NCI-H82 (cell line): ENCODE data around the gene CPLANE1.
"Not testable (repeated sequence)": the region's sequence is repeated elsewhere in the genome, so short reads cannot be mapped to it uniquely, and the experiment has no call there.

ENCODE experiments used
- DNase-seq: peaks from one replicate; lab custom pipeline; 2025; lab: John Stamatoyannopoulos, UW

Gene CPLANE1

GRCh38 chr5:37208883-37209797 lies 40.0 kb downstream of the CPLANE1 start:
- DNase-seq = no peak

GRCh38 chr5:37207802-37208201 lies 41.4 kb downstream of the CPLANE1 start:
- DNase-seq = no peak

GRCh38 chr5:37206736-37207135 lies 42.4 kb downstream of the CPLANE1 start:
- no peak for DNase-seq

- no peak for DNase-seq
These were observed 50.3 kb downstream of the CPLANE1 start for GRCh38 chr5:37198842-37199241.

GRCh38 chr5:37198061-37198460 lies 51.1 kb downstream of the CPLANE1 start:
- DNase-seq = no peak

- no peak for DNase-seq
These were observed 51.7 kb downstream of the CPLANE1 start for GRCh38 chr5:37197340-37198050.

- no peak for DNase-seq
These were observed 58.6 kb downstream of the CPLANE1 start for GRCh38 chr5:37190592-37190991.

- no peak for DNase-seq
These were observed 59.8 kb downstream of the CPLANE1 start for GRCh38 chr5:37189355-37189754.

GRCh38 chr5:37187465-37187977 lies 61.7 kb downstream of the CPLANE1 start:
- DNase-seq = no peak

GRCh38 chr5:37184748-37185364 lies 64.3 kb downstream of the CPLANE1 start:
- no peak for DNase-seq

GRCh38 chr5:37182667-37183066 lies 66.5 kb downstream of the CPLANE1 start:
- no peak for DNase-seq

GRCh38 chr5:37174928-37175327 lies 74.2 kb downstream of the CPLANE1 start:
- DNase-seq = no peak

GRCh38 chr5:37172957-37173356 lies 76.2 kb downstream of the CPLANE1 start:
- no peak for DNase-seq

- no peak for DNase-seq
These were observed 78.3 kb downstream of the CPLANE1 start for GRCh38 chr5:37170856-37171255.

GRCh38 chr5:37166197-37166596 lies 83.0 kb downstream of the CPLANE1 start:
- DNase-seq = no peak

- no peak for DNase-seq
These were observed 83.4 kb downstream of the CPLANE1 start for GRCh38 chr5:37165761-37166160.

GRCh38 chr5:37153661-37154060 lies 95.5 kb downstream of the CPLANE1 start:
- no peak for DNase-seq

GRCh38 chr5:37146896-37147295 lies 102.3 kb downstream of the CPLANE1 start:
- no peak for DNase-seq

- DNase-seq = no peak
These were observed 112.5 kb downstream of the CPLANE1 start for GRCh38 chr5:37136694-37137093.

GRCh38 chr5:37135312-37135711 lies 113.9 kb downstream of the CPLANE1 start:
- DNase-seq = not testable (repeated sequence)

GRCh38 chr5:37133939-37134338 lies 115.2 kb downstream of the CPLANE1 start:
- no peak for DNase-seq

GRCh38 chr5:37132646-37133045 lies 116.5 kb downstream of the CPLANE1 start:
- DNase-seq = no peak

- DNase-seq = no peak
These were observed 127.7 kb downstream of the CPLANE1 start for GRCh38 chr5:37121465-37121864.
